GM12878 (cell line): Measurements from ENCODE around the gene BRI3BP. TPM values are rescaled to one million over a fixed set of nuclear protein-coding genes. Genes with fewer than 3 reads are reported as not detected.

ENCODE experiments used
- ATAC-seq: fragments of 200-7000 bp; cut with Tn5 transposase; 3 replicates; pipeline ENCODE4 v1.9.1; 2020; ENCODE audit warnings: mild to moderate bottlenecking, moderate library complexity
- BruUV-seq: library from RNA; stranded (reverse); fragments of 400-500 nt; replicated peaks from 2 replicates; lab custom pipeline; 2021; lab: Mats Ljungman, UMichigan
- CTCF ChIA-PET: fragments of 300-600 bp; sonication (Branson Sonifier 250); formaldehyde crosslinking; extraction: SDS; loops from one replicate; lab custom pipeline; 2021; ENCODE audit warnings: inconsistent platforms; lab: Yijun Ruan, JAX
- POLR2A ChIA-PET: fragments of 350-600 bp; formaldehyde crosslinking; extraction: SDS; loops from one replicate; lab custom pipeline; 2021; ENCODE audit warnings: inconsistent platforms; lab: Charles Lee
- RAD21 ChIA-PET: fragments of 300-600 bp; sonication (Branson Sonifier 250); formaldehyde crosslinking; loops from one replicate; lab custom pipeline; 2023; ENCODE audit warnings: antibody characterized with exemption; ENCODE audit not compliant: unreplicated experiment; lab: Charles Lee
- SMC1A ChIA-PET: fragments of 300-600 bp; sonication (Branson Sonifier 250); formaldehyde crosslinking; loops from one replicate; lab custom pipeline; 2023; ENCODE audit not compliant: unreplicated experiment, uncharacterized antibody; lab: Charles Lee
- DNase-seq: peaks from one replicate; pipeline ENCODE4 v3.0.0-alpha.2; 2011; ENCODE audit warnings: low read depth, low spot score
- FAIRE-seq: peaks from 3 replicates; lab custom pipeline; 2011; peaks lifted over from hg19 to GRCh38; lab: Jason Lieb, UNC
- H2AFZ ChIP-seq: 2 replicates; pipeline ENCODE4 v1.6.0; 2011; ENCODE audit warnings: low read depth, low read length, control low read depth; ENCODE audit not compliant: control insufficient read depth
- H3K27ac ChIP-seq: 2 replicates; pipeline ENCODE4 v1.5.1; 2011; ENCODE audit warnings: control low read depth; ENCODE audit not compliant: control insufficient read depth, insufficient read depth
- H3K27me3 ChIP-seq, 2 experiments: replicated peaks in 1 of 2; 2 replicates each; pipeline versions ENCODE4 v1.6.0 to v1.6.1; 2011; ENCODE audit warnings: low read length in 1 of 2; ENCODE audit not compliant: control insufficient read depth in 2 of 2, insufficient read depth in 2 of 2
- H3K36me3 ChIP-seq, 2 experiments: 2 replicates each; pipeline ENCODE4 v1.5.1; 2011; ENCODE audit warnings: low read length in 1 of 2; ENCODE audit not compliant: control insufficient read depth in 2 of 2, insufficient read depth in 2 of 2
- H3K4me1 ChIP-seq: 2 replicates; pipeline ENCODE4 v1.6.1; 2011; ENCODE audit warnings: mild to moderate bottlenecking, low read length, moderate library complexity, mixed read lengths; ENCODE audit not compliant: control insufficient read depth, insufficient read depth
- H3K4me2 ChIP-seq: 2 replicates; pipeline ENCODE4 v1.6.0; 2011; ENCODE audit warnings: control low read depth; ENCODE audit not compliant: control insufficient read depth, insufficient read depth
- H3K4me3 ChIP-seq: fragments of 200-600 bp; sonication (generic); 2 replicates; pipeline ENCODE4 v1.5.1; 2016
- H3K79me2 ChIP-seq: 2 replicates; pipeline ENCODE4 v1.6.0; 2011; ENCODE audit warnings: low read length; ENCODE audit not compliant: control insufficient read depth, insufficient read depth
- H3K9ac ChIP-seq: 2 replicates; pipeline ENCODE4 v1.8.0; 2011; ENCODE audit warnings: low read length, control low read depth, mixed read lengths; ENCODE audit not compliant: control insufficient read depth, insufficient read depth
- H3K9me3 ChIP-seq: replicated peaks from 3 replicates; pipeline ENCODE4 v1.5.1; 2011; ENCODE audit warnings: mild to moderate bottlenecking, low read length; ENCODE audit not compliant: control insufficient read depth, insufficient read depth
- H4K20me1 ChIP-seq: 2 replicates; pipeline ENCODE4 v1.6.0; 2011; ENCODE audit not compliant: control insufficient read depth, insufficient read depth
- ATF2 ChIP-seq: IDR thresholded peaks from 2 replicates; pipeline ENCODE4 v1.6.1; 2012; ENCODE audit warnings: low read length, inconsistent platforms
- ATF3 ChIP-seq: IDR thresholded peaks from 2 replicates; pipeline ENCODE4 v1.6.1; 2011; ENCODE audit warnings: low read depth, mild to moderate bottlenecking, low read length, moderate library complexity, borderline replicate concordance; ENCODE audit errors: extremely low read depth
- BACH1 ChIP-seq: fragments of 450-650 bp; IDR thresholded peaks from 2 replicates; pipeline ENCODE4 v1.6.1; 2017; ENCODE audit warnings: mild to moderate bottlenecking, borderline replicate concordance
- EGR1 ChIP-seq, 2 experiments: IDR thresholded peaks; 1 replicate in 1 of 2; 2 replicates in 1 of 2; pipeline ENCODE4 v1.6.1; 2011 to 2012; ENCODE audit warnings: low read depth in 2 of 2, low read length in 2 of 2, borderline replicate concordance in 1 of 2, mild to moderate bottlenecking in 1 of 2, moderate library complexity in 1 of 2
- FOS ChIP-seq: IDR thresholded peaks from 3 replicates; pipeline ENCODE4 v1.6.1; 2011; ENCODE audit warnings: borderline replicate concordance; ENCODE audit not compliant: insufficient read length; ENCODE audit errors: extremely low read depth
- IRF4 ChIP-seq: IDR thresholded peaks from 2 replicates; pipeline ENCODE4 v1.6.1; 2011; ENCODE audit warnings: low read depth, low read length
- NFIC ChIP-seq: IDR thresholded peaks from 2 replicates; pipeline ENCODE4 v1.6.1; 2012; ENCODE audit warnings: low read depth, mild to moderate bottlenecking, inconsistent platforms, low read length, moderate library complexity
- NFYB ChIP-seq: IDR thresholded peaks from 2 replicates; pipeline ENCODE4 v1.6.1; 2011; ENCODE audit warnings: low read depth, mild to moderate bottlenecking, low read length, improper control_type of control experiment, moderate library complexity; ENCODE audit not compliant: insufficient read depth
- NR2C1 ChIP-seq: fragments of 450-650 bp; IDR thresholded peaks from 2 replicates; pipeline ENCODE4 v1.6.1; 2017; ENCODE audit warnings: antibody characterized with exemption, mild to moderate bottlenecking, moderate library complexity
- NRF1 ChIP-seq: conservative IDR thresholded peaks from 2 replicates; pipeline ENCODE4 v1.6.1; 2011; ENCODE audit warnings: mild to moderate bottlenecking, low read depth, low read length, improper control_type of control experiment
- STAT1 ChIP-seq: fragments of 450-650 bp; conservative IDR thresholded peaks from 2 replicates; pipeline ENCODE4 v1.6.1; 2014; ENCODE audit warnings: antibody characterized with exemption, mild to moderate bottlenecking
- TCF3 ChIP-seq: IDR thresholded peaks from 2 replicates; pipeline ENCODE4 v1.6.1; 2012; ENCODE audit warnings: low read depth, mild to moderate bottlenecking, low read length, borderline replicate concordance; ENCODE audit not compliant: insufficient read depth
- USF2 ChIP-seq: IDR thresholded peaks from 2 replicates; pipeline ENCODE4 v1.6.1; 2011; ENCODE audit warnings: low read depth, low read length, improper control_type of control experiment, borderline replicate concordance
- ZBTB11 ChIP-seq: fragments of 450-650 bp; formaldehyde crosslinking; IDR thresholded peaks from 2 replicates; pipeline ENCODE4 v1.5.0; 2022; ENCODE audit warnings: mild to moderate bottlenecking, missing genetic modification characterization
- ZNF24 ChIP-seq: fragments of 450-650 bp; IDR thresholded peaks from 2 replicates; pipeline ENCODE4 v1.6.1; 2017; ENCODE audit warnings: antibody characterized with exemption, mild to moderate bottlenecking
- WGBS: methylation state at CpG from one replicate; pipeline ENCODE4 v1.1.6; 2016; ENCODE audit warnings: low lambda C conversion rate; ENCODE audit not compliant: insufficient replicate concordance, insufficient coverage; ENCODE audit errors: missing lambda C conversion rate; 5-methylcytosine and 5-hydroxymethylcytosine counted together
- in situ Hi-C: fragments of 300-500 bp; cut with MboI; formaldehyde crosslinking; loops from 9 replicates; pipeline ENCODE4 v1.14.3; 2018; ENCODE audit warnings: mixed read lengths
- intact Hi-C: fragments of 100-400 bp; cut with micrococcal nuclease; formaldehyde crosslinking; loops from one replicate; pipeline ENCODE4 v1.14.2; 2022; ENCODE audit not compliant: unreplicated experiment
- polyA plus RNA-seq, 11 experiments: library from polyadenylated mRNA; depleted of rRNA in 4 of 11; unstranded in 6 of 11; stranded (reverse) in 5 of 11; fragments of >200 nt; fragmentation: Nextera tagmentation in 4 of 11; fragmentation: Illumina TruSeq in 1 of 11; extraction: Ambion mirVana in 4 of 11; extraction: Trizol in 1 of 11; gene quantifications; 1 replicate in 1 of 11; 2 replicates in 10 of 11; pipeline versions ENCODE4 v1.2.1 to v1.2.3, GENCODE V29; 2011 to 2016; ENCODE audit warnings: inconsistent platforms in 2 of 11, missing spikeins in 2 of 11, low read depth in 1 of 11
- total RNA-seq, 4 experiments: library from RNA; depleted of rRNA in 3 of 4; stranded (reverse); fragments of >200 nt in 3 of 4; fragmentation: Illumina TruSeq in 1 of 4; extraction: Trizol in 1 of 4; gene quantifications; 2 replicates each; pipeline versions ENCODE4 v1.2.1 to v1.2.3, GENCODE V29; 2013 to 2021

Gene BRI3BP
- total and polyA plus RNA-seq, 10 of the 15 experiments (the other 5 are each of a cell fraction or from before 2014, with no cell fraction given): 11.5 to 37.0 (median 28.5) TPM

- TF ChIP-seq ZBTB11: no peak
- TF ChIP-seq TCF3: no peak
- TF ChIP-seq NR2C1: no peak
- no peak for TF ChIP-seq FOS
- no peak for TF ChIP-seq ATF3
- no peak for TF ChIP-seq ZNF24
Observed at GRCh38 chr12:125064492-125064891, 71.0 kb downstream of the BRI3BP start (continued).

- no peak for DNase-seq
- Histone ChIP-seq H3K4me2 (peak within 1 kb of the TSS; percentile 97), H3K79me2 (peaks cover 16% of the 10 kb centered on the region), H3K9me3 (no peaks in the 10 kb centered on the region), H3K27ac (peak within 1 kb of the TSS; percentile 54), H3K9ac (peak within 1 kb of the TSS; percentile 70), H2AFZ (peak within 1 kb of the TSS; percentile 79), H4K20me1 (no peaks in the 10 kb centered on the region), H3K36me3 (peaks cover 0 to 3% of the 10 kb centered on the region in 2 experiments; a peak in 1 of 4 replicates), H3K27me3 (peaks cover 0 to 2% of the 10 kb centered on the region in 2 experiments; a peak in 1 of 4 replicates), H3K4me1 (no peaks in the 10 kb centered on the region; the same call in 1 of the 2 replicates), H3K4me3 (peak within 1 kb of the TSS; percentile 94)
- TSS peak; percentile 72 for BruUV-seq
- peak; percentile 97 for ATAC-seq
- WGBS: under 1% methylated on average over 62 of the region's 80 CpGs
- ChIA-PET POLR2A (interaction anchor here (0.7 to 0.8 kb wide), 2 partner anchors 14 to 238 kb away, joined by 3 read pairs; no protein-coding TSS in a partner anchor), RAD21 (interaction anchor here (0.8 kb wide), 1 partner anchor 125 kb away, joined by 4 read pairs; no protein-coding TSS in a partner anchor), CTCF (no interaction called here), SMC1A (interaction anchor here (0.6 kb wide), 1 partner anchor 138 kb away, joined by 3 read pairs; no protein-coding TSS in a partner anchor)
- no peak for FAIRE-seq
- in situ Hi-C loops: no loop called here
- intact Hi-C loops: loop anchor here (1.0 kb wide), 1 partner anchor 16 kb away; no protein-coding TSS in a partner anchor
- TF ChIP-seq IRF4 (0 out of 2 replicates have a peak, but pooled peaks have one; percentile 15), NFIC (no peak), ATF2 (no peak), FOS (no peak), NRF1 (no peak), STAT1 (no peak), EGR1 (IDR thresholded peaks at IDR 0.05; ENCODE audit: borderline replicate concordance in 1 of 2, low read depth in 2 of 2, low read length in 2 of 2) (0 out of 3 replicates have a peak, but pooled peaks of 1 of the 2 experiments have one; percentile 5), USF2 (no peak), BACH1 (no peak), NFYB (no peak)
Observed at GRCh38 chr12:125065021-125065918, 71.8 kb downstream of the BRI3BP start, which contains the start of gene AACS. Gene AACS, plus strand, starts transcription at chr12:125065435. Its CDS starts 150 bp downstream, at chr12:125065585.
